Caco-2 (cell line): ENCODE results near the gene ZBTB32. TPM values are rescaled to one million over a fixed set of nuclear protein-coding genes. Genes with fewer than 3 reads are reported as not detected.

Experiments
- BruUV-seq: library from RNA; stranded (reverse); fragments of 400-500 nt; replicated peaks from 2 replicates; lab custom pipeline; 2021; lab: Mats Ljungman, UMichigan
- CTCF ChIA-PET: fragments of 300-600 bp; sonication (Branson Sonifier 250); formaldehyde crosslinking; loops from one replicate; lab custom pipeline; 2022; ENCODE audit warnings: antibody characterized with exemption; lab: Charles Lee
- POLR2A ChIA-PET: fragments of 300-600 bp; sonication (Branson Sonifier 250); formaldehyde crosslinking; loops from one replicate; lab custom pipeline; 2022; ENCODE audit warnings: antibody characterized with exemption; lab: Charles Lee
- DNase-seq, 2 experiments: peaks; one replicate each; pipeline versions ENCODE4 v3.0.0 to v3.0.0-alpha.2; 2020 to 2022
- H3K27me3 ChIP-seq: replicated peaks from 2 replicates; pipeline ENCODE4 v1.6.0; 2011; ENCODE audit warnings: low read length; ENCODE audit not compliant: control insufficient read depth, insufficient read depth
- H3K36me3 ChIP-seq: 2 replicates; pipeline ENCODE4 v1.5.1; 2011; ENCODE audit warnings: low read length; ENCODE audit not compliant: control insufficient read depth, insufficient read depth
- H3K4me1 ChIP-seq: fragments of 250-450 bp; sonication (Bioruptor Pico); 2 replicates; pipeline ENCODE4 v1.5.1; 2020; ENCODE audit warnings: mild to moderate bottlenecking
- H3K4me3 ChIP-seq: 2 replicates; pipeline ENCODE4 v1.5.1; 2011; ENCODE audit warnings: low read depth, mild to moderate bottlenecking, control low read depth, low read length
- H3K9me3 ChIP-seq: fragments of 250-450 bp; sonication (Bioruptor Pico); 2 replicates; pipeline ENCODE4 v1.5.1; 2020; ENCODE audit warnings: mild to moderate bottlenecking, moderate library complexity
- H3K27ac Mint-ChIP-seq: one replicate; pipeline ENCODE4 v1.8.0; 2022; ENCODE audit warnings: mixed read lengths; ENCODE audit not compliant: unreplicated experiment
- H3K27me3 Mint-ChIP-seq: one replicate; pipeline ENCODE4 v1.8.0; 2022; ENCODE audit warnings: mixed read lengths; ENCODE audit not compliant: insufficient read depth, unreplicated experiment
- H3K36me3 Mint-ChIP-seq: one replicate; pipeline ENCODE4 v1.8.0; 2022; ENCODE audit warnings: mild to moderate bottlenecking, mixed read lengths; ENCODE audit not compliant: insufficient read depth, unreplicated experiment
- H3K4me1 Mint-ChIP-seq: one replicate; pipeline ENCODE4 v1.8.0; 2022; ENCODE audit warnings: low read depth, mixed read lengths; ENCODE audit not compliant: unreplicated experiment
- H3K4me3 Mint-ChIP-seq: one replicate; pipeline ENCODE4 v1.8.0; 2022; ENCODE audit warnings: mild to moderate bottlenecking, moderate library complexity, mixed read lengths; ENCODE audit not compliant: unreplicated experiment
- H3K9me3 Mint-ChIP-seq: one replicate; pipeline ENCODE4 v1.8.0; 2022; ENCODE audit warnings: mixed read lengths; ENCODE audit not compliant: unreplicated experiment
- intact Hi-C: fragments of 100-400 bp; cut with micrococcal nuclease; formaldehyde crosslinking; loops from one replicate; pipeline ENCODE4 v1.10.0; 2022; ENCODE audit not compliant: unreplicated experiment
- total RNA-seq: library from RNA; stranded (reverse); gene quantifications from 2 replicates; pipeline ENCODE4 v1.2.3, GENCODE V29; 2022
- TF ChIP-seq, protein P1 (sequence below), 2 experiments: fragments of 200-600 bp in 1 of 2; IDR thresholded peaks; 1 replicate in 1 of 2; 2 replicates in 1 of 2; pipeline versions ENCODE4 v1.5.1 to v1.8.0; 2011 to 2022; ENCODE audit warnings: antibody characterized with exemption in 1 of 2, control low read depth in 1 of 2, inconsistent platforms in 1 of 2, low read depth in 1 of 2, low read length in 1 of 2, mild to moderate bottlenecking in 1 of 2, moderate library complexity in 1 of 2; ENCODE audit not compliant: insufficient read depth in 1 of 2, severe bottlenecking in 1 of 2, unreplicated experiment in 1 of 2

Gene ZBTB32
- total RNA-seq, 1 experiment from 2014 or later, result not detected

DNA sequence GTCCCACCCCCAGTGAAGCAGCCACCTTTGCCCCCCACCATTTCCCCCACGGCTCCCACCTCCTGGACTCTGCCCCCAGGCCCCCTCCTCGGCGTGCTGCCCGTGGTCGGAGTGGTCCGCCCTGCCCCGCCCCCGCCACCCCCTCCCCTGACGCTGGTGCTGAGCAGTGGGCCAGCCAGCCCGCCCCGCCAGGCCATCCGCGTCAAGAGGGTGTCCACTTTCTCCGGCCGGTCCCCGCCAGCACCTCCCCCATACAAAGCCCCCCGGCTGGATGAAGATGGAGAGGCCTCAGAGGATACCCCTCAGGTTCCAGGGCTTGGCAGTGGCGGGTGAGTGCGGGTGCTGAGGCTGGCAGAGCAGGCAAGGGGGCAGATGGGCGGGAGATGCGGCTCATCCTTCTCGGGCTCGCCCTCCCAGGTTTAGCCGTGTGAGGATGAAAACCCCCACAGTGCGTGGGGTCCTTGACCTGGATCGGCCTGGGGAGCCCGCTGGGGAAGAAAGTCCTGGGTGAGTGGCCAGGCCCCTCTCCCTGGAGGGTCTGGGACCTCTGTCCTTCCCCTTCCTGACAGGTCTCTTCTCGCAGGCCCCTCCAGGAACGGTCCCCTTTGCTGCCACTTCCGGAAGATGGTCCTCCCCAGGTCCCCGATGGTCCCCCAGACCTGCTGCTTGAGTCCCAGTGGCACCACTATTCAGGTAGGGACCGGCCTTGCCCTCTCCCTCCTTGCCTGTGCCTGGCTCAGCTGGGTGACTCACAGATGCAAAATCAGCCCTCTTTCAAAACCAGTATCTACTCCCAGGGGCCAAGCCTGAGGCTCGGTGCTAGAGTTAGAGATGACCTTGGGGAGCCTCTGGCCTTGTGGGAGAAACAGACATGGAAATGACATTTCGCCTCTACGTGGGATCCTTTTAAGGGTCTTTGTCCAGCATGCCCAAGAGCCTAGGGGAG lies 29.1 kb downstream of the ZBTB32 start:
- POLR2A ChIA-PET, result no interaction called here
- TF ChIP-seq, protein P1, sequence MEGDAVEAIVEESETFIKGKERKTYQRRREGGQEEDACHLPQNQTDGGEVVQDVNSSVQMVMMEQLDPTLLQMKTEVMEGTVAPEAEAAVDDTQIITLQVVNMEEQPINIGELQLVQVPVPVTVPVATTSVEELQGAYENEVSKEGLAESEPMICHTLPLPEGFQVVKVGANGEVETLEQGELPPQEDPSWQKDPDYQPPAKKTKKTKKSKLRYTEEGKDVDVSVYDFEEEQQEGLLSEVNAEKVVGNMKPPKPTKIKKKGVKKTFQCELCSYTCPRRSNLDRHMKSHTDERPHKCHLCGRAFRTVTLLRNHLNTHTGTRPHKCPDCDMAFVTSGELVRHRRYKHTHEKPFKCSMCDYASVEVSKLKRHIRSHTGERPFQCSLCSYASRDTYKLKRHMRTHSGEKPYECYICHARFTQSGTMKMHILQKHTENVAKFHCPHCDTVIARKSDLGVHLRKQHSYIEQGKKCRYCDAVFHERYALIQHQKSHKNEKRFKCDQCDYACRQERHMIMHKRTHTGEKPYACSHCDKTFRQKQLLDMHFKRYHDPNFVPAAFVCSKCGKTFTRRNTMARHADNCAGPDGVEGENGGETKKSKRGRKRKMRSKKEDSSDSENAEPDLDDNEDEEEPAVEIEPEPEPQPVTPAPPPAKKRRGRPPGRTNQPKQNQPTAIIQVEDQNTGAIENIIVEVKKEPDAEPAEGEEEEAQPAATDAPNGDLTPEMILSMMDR (IDR thresholded peaks at IDR 0.05; ENCODE audit: insufficient read depth in 1 of 2, low read depth in 1 of 2, low read length in 1 of 2, severe bottlenecking in 1 of 2, unreplicated experiment in 1 of 2), result no peak
- intact Hi-C loops, result no loop called here

DNA sequence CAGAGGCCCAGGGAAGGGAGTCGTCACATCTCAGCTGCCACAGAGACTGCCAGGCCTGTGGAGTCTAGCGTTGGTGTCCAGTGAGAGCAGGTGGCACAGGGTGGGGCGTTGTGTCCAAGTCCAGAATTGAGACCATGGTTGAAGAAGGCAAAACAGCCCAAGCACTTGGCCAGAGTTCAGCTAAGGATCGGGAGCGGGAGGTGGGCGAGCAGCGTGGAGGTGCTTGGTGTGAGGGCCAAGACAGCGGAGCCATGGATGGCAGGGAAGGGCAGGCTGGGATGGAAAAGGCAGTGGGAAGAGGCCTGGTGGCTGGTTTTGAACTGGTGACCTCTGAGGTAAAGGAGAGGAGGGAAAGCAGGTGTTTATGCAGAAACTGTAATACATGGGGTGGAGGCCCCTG lies 29.9 kb downstream of the ZBTB32 start:
- Mint-ChIP-seq H3K4me1 (no peaks in the 10 kb centered on the region), H3K36me3 (peaks cover 81% of the 10 kb centered on the region), H3K4me3 (peak overlapping the region; percentile 6), H3K27ac (no peak overlapping the region), H3K27me3 (no peaks in the 10 kb centered on the region), H3K9me3 (no peaks in the 10 kb centered on the region)
- DNase-seq, result no peak
- no peak overlapping the region for H3K4me3 ChIP-seq
- ChIA-PET CTCF (no interaction called here), POLR2A (no interaction called here)
- no peaks in the 10 kb centered on the region for H3K27me3 ChIP-seq
- no peaks in the 10 kb centered on the region for H3K4me1 ChIP-seq
- no peaks in the 10 kb centered on the region for H3K9me3 ChIP-seq
- H3K36me3 ChIP-seq, result peaks cover 15% of the 10 kb centered on the region
- no TSS peak for BruUV-seq
- TF ChIP-seq, protein P1 (IDR thresholded peaks at IDR 0.05; ENCODE audit: insufficient read depth in 1 of 2, low read depth in 1 of 2, low read length in 1 of 2, severe bottlenecking in 1 of 2, unreplicated experiment in 1 of 2), result no peak
- intact Hi-C loops, result no loop called here

More for the DNA sequence above, 29.1 kb downstream of the ZBTB32 start:
- Mint-ChIP-seq H3K9me3 (no peaks in the 10 kb centered on the region), H3K27ac (no peak overlapping the region), H3K36me3 (peaks cover 81% of the 10 kb centered on the region), H3K4me1 (no peaks in the 10 kb centered on the region), H3K27me3 (no peaks in the 10 kb centered on the region), H3K4me3 (no peak overlapping the region)
- no TSS peak for BruUV-seq
- Histone ChIP-seq H3K4me3 (no peak overlapping the region), H3K27me3 (no peaks in the 10 kb centered on the region), H3K9me3 (no peaks in the 10 kb centered on the region), H3K36me3 (peaks cover 14% of the 10 kb centered on the region), H3K4me1 (no peaks in the 10 kb centered on the region)
- CTCF ChIA-PET, result no interaction called here
- no peak for DNase-seq

DNA sequence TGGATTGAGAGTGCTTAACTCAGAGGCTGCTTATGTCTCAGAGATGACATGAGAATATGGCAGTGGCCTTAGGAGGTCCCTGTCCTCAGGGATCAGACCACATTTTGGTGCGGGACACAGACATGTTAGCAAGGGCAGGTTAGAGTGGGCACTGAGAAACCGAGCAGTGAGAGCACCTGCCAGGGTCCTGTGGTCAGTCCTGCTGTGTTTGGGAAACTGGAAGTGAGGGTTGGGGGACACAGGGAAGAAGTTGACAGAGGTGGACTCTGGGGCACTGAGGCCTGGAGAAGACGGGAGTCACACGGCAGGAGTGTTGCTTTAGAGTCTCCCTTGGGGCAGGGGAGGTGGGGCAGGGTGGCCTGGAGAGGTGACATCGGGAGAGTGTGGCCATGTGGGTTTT lies 30.5 kb downstream of the ZBTB32 start:
- H3K4me1 Mint-ChIP-seq, result no peaks in the 10 kb centered on the region
- H3K27me3 Mint-ChIP-seq, result no peaks in the 10 kb centered on the region
- intact Hi-C loops, result no loop called here
- Histone ChIP-seq H3K4me1 (peaks cover 4% of the 10 kb centered on the region; the same call in 1 of the 2 replicates), H3K36me3 (peaks cover 15% of the 10 kb centered on the region), H3K4me3 (no peak overlapping the region), H3K27me3 (no peaks in the 10 kb centered on the region), H3K9me3 (no peaks in the 10 kb centered on the region)
- no TSS peak for BruUV-seq
- DNase-seq, result no peak
- POLR2A ChIA-PET, result no interaction called here
- CTCF ChIA-PET, result no interaction called here
- no peak overlapping the region for H3K4me3 Mint-ChIP-seq
- H3K9me3 Mint-ChIP-seq, result no peaks in the 10 kb centered on the region
- peaks cover 80% of the 10 kb centered on the region for H3K36me3 Mint-ChIP-seq
- no peak overlapping the region for H3K27ac Mint-ChIP-seq
- TF ChIP-seq, protein P1 (IDR thresholded peaks at IDR 0.05; ENCODE audit: insufficient read depth in 1 of 2, low read depth in 1 of 2, low read length in 1 of 2, severe bottlenecking in 1 of 2, unreplicated experiment in 1 of 2), result no peak
